Activated gamma-delta T cell (primary cell): Measurements from ENCODE around the gene LTA.

Experiments used
- DNase-seq: peaks from one replicate; lab custom pipeline; 2025; lab: John Stamatoyannopoulos, UW
- total RNA-seq, 2 donors: gene quantifications; one replicate each; lab custom pipeline; 2026; lab: John Stamatoyannopoulos, UW

Gene LTA
- 6.1 to 6.8 reads per million in 2 donors for total RNA-seq

GRCh38 chr6:31572041-31572911 is at the start of gene LTA:
LTA (plus strand) TSS chr6:31572289; CDS start chr6:31572743, 454 bp downstream.
- peak; percentile 66 for DNase-seq

DNA sequence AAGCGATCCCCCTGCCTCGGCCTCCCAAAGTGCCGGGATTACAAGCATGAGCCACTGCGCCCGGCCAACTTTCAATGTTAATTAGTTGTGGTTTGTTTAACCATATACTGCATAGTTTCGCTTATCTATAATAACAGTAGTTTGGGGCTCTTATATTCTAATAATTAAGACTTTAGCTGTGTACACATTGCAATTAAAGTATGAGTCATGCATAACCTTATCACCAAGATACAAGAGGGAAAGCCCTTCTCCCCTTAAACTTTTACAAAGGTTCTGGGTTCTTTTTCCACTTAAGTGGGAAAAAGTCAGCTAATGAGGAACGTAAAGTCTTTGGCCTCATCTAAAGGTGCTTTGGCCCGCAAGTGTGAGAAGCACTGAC is 46.5 kb upstream of the LTA start:
- DNase-seq = no peak

GRCh38 chr6:31525932-31526591 is 46.0 kb upstream of the LTA start:
- no peak for DNase-seq

- DNase-seq = no peak
Measured at GRCh38 chr6:31528307-31528777, 43.7 kb upstream of the LTA start.

- no peak for DNase-seq
Measured at GRCh38 chr6:31528821-31529328, 43.2 kb upstream of the LTA start, which contains the start of gene MCCD1. MCCD1 (plus strand) TSS chr6:31528962; CDS start chr6:31529015, 53 bp downstream.

DNA sequence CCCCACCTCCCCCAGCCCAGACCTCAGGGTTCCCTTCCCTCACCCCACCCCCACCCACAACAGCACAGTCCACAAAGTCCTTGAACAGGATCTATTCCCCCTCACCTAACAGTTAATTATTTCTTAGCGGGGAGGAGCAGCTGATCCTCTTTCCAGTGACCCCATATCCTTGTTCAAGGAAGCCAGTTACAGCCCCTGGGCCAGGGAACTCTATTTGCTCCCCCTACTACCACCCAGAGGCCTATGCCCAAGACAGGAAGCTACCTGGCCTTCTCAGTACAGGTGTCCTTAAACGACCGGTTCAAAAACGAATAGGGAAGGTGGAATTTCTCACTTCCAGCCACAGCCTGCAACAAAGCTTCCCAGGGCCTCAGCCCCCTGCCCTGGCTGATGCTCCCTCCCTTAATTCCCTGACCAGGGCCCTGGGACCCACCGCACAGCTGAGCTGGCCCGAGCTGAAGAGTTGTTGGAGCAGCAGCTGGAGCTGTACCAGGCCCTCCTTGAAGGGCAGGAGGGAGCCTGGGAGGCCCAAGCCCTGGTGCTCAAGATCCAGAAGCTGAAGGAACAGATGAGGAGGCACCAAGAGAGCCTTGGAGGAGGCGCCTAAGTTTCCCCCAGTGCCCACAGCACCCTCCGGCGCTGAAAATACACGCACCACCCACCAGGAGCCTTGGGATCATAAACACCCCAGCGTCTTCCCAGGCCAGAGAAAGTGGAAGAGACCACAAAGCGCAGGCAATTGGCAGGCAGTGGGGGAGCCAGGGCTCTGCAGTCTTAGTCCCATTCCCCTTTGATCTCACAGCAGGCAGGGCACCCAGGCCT is 42.5 kb upstream of the LTA start:
- DNase-seq = no peak

GRCh38 chr6:31530659-31531058 is 41.4 kb upstream of the LTA start:
- DNase-seq = no peak

GRCh38 chr6:31531162-31531561 is 40.9 kb upstream of the LTA start:
- DNase-seq = no peak

DNA sequence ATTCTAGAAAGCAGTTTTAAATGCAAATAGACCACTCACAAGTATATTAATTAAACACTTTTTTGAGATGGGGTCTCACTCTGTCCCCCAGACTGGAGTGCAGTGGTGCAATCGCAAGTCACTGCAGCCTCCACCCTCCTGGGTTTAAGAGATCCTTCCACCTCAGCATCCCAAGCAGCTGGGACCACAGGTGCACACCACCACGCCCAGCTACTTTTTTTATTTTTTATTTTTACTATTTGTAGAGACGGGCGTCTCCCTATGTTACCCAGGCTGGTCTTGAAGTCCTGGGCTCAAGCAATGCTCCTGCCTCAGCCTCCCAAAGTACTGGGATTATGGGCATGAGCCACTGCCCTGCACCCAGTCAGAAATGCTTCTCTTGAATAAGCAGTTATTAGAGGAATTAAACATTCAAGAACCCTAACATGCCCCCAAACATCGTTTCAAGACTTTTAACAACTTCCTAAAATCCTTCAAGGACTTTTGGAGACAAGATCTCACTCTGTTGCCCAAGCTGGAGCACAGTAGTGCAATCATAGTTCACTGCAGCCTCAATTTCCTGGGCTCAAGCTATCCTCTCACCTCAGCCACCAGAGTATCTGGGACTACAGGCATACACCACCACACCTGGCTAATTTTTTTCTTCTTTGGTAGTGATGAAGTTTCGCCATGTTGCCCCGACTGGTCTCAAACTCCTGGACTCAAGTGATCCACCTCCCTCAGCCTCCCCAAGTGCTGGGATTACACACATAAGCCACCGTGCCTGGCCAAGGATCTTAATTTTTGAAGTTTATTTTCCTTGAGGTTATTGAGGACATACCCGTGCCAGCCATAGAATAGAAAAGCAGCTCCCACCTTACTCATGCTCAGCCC is 40.1 kb upstream of the LTA start:
- DNase-seq = no peak

DNA sequence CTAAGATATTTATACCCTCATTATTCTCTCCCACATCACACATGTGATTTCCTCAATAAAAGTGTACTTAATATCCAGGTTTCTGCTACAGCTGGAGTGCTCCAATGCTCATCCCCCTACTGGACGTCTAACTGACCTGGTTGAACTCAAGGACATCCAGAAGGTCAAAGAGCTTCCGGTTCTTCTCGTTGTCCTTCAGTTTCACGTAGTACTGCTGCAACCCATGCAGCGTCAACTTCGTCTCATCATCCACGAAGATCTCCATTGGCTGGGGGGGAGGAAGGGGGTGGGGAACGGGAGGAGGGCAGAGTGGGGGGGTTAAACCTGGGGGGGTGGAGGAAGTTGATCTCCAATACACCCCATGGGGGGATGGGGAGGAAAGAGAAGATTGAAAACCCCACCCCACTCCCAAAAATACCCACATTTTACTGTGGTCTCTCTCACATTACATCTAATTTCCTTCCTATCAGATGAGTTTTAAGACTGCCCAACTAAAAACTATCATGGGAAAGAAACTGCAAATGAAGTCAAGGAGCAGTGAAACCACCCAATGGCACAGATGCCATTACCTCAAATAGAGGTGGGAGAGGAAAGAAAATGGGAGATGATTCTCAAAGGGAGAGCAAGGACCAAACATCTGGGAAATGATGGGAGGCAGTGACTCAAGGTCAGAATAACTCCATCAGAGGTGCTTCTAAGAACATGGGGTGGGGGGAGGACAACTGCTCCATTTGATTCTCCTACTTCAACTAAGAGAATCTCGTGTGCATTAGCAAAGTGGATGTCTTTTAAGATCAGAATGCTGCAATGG is 39.2 kb upstream of the LTA start:
- DNase-seq = no peak

GRCh38 chr6:31533455-31533841 is 38.6 kb upstream of the LTA start:
- DNase-seq = no peak

- no peak for DNase-seq
Measured at GRCh38 chr6:31534011-31534410, 38.1 kb upstream of the LTA start.

DNA sequence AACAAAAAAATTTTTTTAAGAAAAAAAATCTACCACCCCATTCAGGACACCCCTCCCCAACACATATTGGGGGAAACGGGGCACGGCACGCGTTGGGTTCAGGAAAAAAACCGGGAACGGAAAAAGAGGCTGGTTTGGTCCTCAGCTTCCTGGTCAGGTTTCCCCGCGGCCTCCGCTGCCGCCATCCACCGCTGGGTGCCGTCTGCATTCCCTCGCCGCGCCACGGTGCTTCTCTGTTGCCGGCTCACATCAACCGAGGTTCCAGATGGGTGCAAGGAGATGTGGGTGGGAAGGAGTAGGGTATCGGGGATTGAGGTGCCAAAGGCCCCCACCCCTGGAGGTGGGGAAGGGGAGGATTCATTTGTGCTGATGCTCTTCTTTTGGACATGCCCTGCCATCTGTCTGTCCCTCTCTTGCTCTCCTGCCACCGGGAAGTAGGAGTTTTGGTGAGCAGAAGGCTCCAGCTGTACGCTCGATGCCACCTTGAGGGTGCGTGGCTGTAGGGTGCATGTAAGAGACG is 37.5 kb upstream of the LTA start:
- no peak for DNase-seq

GRCh38 chr6:31535538-31536324 is 36.4 kb upstream of the LTA start:
- no peak for DNase-seq

- DNase-seq = no peak
Measured at GRCh38 chr6:31538805-31539400, 33.2 kb upstream of the LTA start.

DNA sequence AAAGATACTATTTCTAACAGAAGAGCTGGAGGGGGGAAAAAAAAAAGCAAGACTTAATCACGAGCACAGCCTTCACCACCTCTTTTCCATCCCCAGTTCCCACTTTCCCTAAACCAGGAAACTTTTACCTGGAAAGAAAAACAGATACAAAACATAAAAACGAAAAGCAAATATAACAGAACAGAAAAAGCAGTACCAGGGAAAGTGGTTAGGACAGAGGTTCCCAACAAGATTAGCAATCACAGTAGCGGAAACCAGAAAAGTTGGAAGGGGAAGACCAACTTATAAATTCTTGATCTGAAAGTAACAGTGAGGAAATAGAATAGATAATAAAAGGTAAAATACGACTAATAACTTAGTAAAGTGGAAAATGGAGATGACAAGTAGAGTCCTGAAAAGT is 31.4 kb upstream of the LTA start:
- DNase-seq = no peak

GRCh38 chr6:31541059-31541657 is 30.9 kb upstream of the LTA start:
- no peak for DNase-seq
